HG03575 (cell line): ENCODE results near the gene FBLN7.

Source experiments
- ATAC-seq: cut with Tn5 transposase; IDR thresholded peaks from one replicate; pipeline ENCODE4 v1.9.1; 2021; ENCODE audit not compliant: unreplicated experiment, insufficient number of reproducible peaks, low FRiP score; ENCODE audit errors: extremely low read depth

The FBLN7 gene

GRCh38 chr2:112174383-112174782 is 36.2 kb downstream of the FBLN7 start:
- no peak for ATAC-seq

- no peak for ATAC-seq
Observed at GRCh38 chr2:112175333-112175732, 37.1 kb downstream of the FBLN7 start.

- no peak for ATAC-seq
Observed at GRCh38 chr2:112175958-112176573, 37.9 kb downstream of the FBLN7 start.

GRCh38 chr2:112181571-112182290 is 43.5 kb downstream of the FBLN7 start:
- no peak for ATAC-seq

GRCh38 chr2:112182581-112183034 is 44.4 kb downstream of the FBLN7 start:
- no peak for ATAC-seq

DNA sequence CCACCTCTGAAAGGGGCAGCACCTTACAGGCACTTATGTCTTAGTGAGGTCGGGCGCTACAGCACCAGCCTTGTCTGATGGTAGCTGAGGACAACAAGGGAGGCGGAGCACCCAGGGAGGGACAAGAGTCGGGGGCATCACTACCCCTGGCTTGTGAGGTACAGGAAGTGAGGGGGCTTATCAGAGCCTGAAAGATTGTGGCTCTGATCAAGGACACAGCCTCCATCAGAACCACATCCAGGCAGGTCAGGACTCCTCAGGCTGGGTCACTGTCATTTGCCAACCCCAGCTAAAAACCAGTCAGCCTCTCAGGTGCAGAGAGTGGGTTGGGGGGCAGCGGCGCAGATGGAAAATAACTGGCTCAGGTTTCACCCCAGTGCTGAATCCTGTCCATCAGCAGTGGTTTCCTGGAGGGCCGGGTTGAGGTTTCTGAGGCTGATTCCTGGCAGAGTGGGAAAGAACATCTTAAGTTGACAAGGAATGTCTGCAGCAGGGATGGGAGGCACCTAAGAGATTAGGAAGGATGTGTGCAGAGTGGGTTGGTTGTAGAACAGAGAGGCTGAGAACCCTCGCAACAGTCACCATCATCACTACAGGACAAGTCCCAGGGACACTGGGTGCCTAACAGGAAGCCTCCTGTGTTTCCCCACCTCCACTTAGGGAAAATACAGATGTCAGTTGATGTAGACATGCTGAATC is 45.3 kb downstream of the FBLN7 start:
- ATAC-seq, result no peak

GRCh38 chr2:112184121-112184520 is 45.9 kb downstream of the FBLN7 start:
- ATAC-seq, result no peak

DNA sequence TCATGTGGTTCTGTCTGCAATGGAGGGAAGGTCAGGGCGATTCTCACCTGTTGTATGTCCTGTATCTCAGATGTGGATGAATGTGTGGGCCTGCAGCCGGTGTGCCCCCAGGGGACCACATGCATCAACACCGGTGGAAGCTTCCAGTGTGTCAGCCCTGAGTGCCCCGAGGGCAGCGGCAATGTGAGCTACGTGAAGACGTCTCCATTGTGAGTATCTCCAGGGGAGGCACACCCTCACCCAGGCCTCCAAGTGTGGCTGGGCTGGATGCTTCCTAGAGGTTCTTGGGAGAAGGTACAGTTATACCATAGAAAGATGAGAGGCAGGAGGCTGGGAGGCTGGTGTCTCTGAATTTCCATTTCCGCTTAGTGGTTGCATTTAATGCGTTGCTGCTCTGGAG is 46.9 kb downstream of the FBLN7 start:
- no peak for ATAC-seq

- ATAC-seq, result no peak
Observed at GRCh38 chr2:112187046-112187715, 49.0 kb downstream of the FBLN7 start.

- no peak for ATAC-seq
Observed at GRCh38 chr2:112187805-112188596, 49.8 kb downstream of the FBLN7 start.

GRCh38 chr2:112189001-112189556 is 50.9 kb downstream of the FBLN7 start:
- ATAC-seq, result no peak

- ATAC-seq, result no peak
Observed at GRCh38 chr2:112194028-112194427, 55.8 kb downstream of the FBLN7 start.

- no peak for ATAC-seq
Observed at GRCh38 chr2:112194482-112194881, 56.3 kb downstream of the FBLN7 start.

DNA sequence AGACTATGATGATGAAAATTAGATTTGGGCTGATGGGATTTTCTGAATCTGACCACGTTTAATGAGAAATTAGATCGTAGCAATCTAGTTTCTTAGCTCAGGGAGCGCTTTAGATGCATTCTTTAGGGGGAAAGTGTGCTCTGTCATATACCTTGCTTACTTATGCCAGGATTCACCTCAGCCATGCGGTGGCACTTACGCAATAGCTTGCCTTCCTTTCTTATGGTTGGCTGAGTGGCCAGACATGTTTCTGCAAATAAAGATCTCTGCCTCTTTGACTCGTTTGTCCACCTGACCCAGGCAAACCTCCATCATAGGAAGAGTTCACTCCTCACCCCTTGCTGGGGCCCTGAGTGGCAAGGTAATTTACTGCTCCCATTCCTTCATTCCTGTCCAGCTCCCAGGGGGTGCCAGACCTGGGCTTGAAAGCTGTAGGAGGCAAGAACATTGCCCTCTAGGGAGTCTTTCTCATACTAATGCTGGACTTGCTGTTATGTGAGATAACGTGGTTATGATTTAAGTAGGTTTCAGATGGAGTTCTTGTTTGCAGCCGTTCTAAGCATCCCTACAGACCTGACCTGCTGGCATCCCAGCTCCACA is 57.1 kb downstream of the FBLN7 start:
- ATAC-seq, result no peak

DNA sequence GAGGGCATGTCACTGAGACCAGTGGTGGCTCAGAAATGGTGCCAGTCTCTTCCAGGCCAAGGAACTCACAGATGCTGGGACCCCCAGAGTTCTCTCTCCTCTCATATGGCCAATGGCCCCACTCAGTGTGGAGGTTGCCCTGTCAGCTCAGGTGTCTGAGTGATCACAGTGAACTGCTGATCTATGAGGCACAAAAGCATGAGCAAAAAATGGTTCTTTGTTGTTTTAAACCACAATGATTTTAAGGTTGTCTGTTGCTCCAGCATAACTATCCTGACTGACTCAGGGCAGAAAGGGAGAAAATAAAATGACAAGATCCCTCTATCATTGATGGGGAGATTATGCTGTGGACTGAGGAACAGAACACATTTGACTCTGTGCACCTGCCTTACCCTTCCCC is 57.8 kb downstream of the FBLN7 start:
- no peak for ATAC-seq

DNA sequence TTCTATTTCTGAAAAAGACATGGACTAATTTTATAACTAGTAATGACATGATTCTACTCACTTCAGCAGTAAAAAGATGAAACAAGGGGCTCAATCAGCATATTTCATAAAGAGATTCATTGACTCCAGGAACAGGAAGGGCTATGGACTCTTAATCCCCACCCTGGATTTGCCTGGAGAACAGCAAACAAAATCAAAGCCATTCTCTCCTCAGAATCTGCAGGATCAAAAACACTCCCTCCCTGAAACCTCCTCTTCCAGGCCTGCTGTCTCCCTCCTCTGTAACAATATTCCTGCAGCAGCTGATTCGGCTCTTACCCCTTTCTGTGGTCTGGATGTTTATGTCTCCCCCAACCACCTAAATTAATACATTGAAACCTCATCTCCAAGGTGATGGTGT is 59.7 kb downstream of the FBLN7 start:
- no peak for ATAC-seq

- no peak for ATAC-seq
Observed at GRCh38 chr2:112198780-112199179, 60.6 kb downstream of the FBLN7 start.

GRCh38 chr2:112199188-112199587 is 61.0 kb downstream of the FBLN7 start:
- no peak for ATAC-seq
